GM12801 (cell line): ENCODE measurements around the gene IQCM.

Experiments used
- TF ChIP-seq, protein P1 (sequence below): IDR thresholded peaks from one replicate; pipeline ENCODE4 v1.5.1; 2011; ENCODE audit warnings: control low read depth; ENCODE audit not compliant: insufficient read length; ENCODE audit errors: extremely low read depth

The IQCM gene, protein sequence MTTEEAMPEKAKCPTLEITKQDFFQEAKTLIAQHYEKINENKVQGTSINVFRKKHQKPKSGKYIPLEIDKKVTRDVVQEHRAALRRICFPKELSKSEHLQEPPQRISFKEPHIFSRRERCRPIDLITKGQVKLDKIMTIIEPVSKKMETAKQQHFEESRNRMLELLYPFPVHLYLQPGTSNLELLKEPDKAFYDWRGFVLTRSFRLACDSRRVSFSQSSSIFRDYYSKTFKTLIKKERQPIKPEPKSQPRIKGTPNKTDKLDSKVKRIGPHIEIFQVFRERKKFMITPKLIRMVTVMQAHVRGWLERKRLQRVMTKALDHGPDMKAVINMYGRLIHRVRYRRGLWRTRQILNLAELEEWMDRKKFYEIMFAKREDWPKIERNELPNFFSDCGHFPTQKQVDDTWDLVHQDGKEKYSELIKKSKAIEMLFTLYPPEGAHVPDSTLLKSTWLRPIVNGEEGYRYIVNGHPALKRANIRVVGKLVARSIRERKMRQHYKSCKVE

DNA sequence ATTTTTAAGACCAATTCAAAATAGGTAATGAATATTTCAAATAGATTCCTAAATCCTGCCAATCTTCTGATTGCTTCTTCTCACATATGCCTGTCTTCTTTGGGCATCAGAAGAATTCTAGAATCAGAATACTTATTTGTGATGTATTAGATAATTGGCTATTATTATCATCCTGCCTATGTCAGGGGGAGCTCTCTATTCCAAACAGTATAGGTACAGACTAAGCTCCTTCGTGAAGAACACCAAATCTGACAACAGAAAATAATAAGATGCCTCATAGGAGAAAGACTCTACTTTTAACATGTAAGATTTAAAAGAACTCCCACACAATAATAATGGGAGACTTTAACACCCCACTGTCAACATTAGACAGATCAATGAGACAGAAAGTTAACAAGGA is at the start of gene IQCM:
TSS of gene IQCM (minus strand) at position 101 of the 400 bp plus-strand sequence. CDS start 73,152 bp downstream, outside the sequence.
- TF ChIP-seq, protein P1, sequence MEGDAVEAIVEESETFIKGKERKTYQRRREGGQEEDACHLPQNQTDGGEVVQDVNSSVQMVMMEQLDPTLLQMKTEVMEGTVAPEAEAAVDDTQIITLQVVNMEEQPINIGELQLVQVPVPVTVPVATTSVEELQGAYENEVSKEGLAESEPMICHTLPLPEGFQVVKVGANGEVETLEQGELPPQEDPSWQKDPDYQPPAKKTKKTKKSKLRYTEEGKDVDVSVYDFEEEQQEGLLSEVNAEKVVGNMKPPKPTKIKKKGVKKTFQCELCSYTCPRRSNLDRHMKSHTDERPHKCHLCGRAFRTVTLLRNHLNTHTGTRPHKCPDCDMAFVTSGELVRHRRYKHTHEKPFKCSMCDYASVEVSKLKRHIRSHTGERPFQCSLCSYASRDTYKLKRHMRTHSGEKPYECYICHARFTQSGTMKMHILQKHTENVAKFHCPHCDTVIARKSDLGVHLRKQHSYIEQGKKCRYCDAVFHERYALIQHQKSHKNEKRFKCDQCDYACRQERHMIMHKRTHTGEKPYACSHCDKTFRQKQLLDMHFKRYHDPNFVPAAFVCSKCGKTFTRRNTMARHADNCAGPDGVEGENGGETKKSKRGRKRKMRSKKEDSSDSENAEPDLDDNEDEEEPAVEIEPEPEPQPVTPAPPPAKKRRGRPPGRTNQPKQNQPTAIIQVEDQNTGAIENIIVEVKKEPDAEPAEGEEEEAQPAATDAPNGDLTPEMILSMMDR = no peak

DNA sequence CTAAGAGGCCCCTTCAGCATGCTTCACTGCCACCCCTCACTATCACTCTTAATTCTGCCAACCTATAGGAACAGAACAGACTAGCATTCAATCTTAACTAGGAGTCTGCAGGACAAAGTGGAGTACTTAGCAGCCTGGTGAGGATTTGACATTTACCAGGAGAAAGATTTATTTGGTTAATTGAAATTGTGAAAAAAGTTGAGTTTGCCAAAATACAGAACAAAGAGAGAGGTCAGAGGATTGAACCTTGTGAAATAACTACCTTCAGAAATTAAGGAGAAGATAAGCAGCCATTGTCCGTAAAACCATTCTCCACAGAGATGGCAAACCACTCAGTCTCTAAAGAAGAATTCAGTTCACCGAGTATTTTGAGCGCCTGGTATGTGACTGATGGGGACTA is 41.8 kb upstream of the IQCM start:
- TF ChIP-seq, protein P1 = no peak

DNA sequence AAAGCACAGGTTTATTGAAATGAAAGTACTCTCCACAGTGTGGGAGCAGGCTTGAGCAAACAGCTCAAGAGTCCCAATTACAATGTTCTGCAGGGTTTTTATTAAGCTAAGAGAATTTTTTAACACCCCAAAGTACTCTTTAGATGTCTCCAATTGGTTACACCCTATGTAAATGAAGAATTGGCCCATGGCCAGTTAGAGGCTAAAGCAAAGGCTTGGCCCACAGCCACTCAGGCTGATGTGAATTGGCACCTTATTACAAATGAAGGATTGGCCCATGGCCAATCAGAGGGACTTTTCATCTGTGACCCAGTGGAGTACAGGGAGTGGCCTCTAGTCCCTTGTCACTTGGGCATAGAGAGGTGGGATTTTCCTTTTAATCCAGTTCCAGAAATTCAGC is 30.1 kb upstream of the IQCM start:
- TF ChIP-seq, protein P1 = no peak

DNA sequence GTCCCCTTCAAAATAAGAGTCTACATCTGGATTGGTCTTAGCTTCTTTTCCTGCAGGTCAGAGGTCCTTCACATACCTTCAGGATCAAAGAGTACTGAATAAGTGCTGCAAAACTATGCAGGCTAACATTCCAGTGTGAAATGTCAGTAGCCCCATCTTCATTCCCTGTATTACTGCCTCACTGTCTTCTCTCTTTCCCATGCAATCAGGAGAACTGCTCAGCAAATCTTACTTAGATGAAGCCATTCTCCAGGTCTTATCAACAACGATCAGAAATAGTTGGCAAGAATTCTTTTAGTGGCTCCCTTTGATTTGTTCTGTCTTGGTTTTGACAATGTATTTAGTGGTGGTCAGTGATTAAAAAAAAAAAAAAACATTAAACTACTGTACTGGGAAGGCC is 26.0 kb upstream of the IQCM start:
- TF ChIP-seq, protein P1 = no peak

DNA sequence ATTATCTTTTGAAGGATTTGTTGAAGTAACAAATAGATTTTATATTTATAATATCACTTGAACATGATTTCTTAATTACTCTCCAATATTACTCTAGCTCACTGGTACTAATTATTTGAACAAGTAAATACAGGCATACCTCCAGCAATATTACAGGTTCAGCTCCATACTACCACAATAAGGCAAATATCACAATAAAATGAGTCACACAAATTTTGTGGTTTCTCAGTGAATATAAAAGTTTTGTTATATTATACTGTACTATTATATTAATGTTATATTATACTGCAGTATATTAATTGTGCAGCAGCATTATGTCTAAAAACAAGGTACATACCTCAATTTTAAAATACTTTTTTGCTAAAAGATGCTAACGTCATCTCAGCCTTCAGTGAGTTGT is 22.4 kb upstream of the IQCM start:
- TF ChIP-seq, protein P1 = no peak

DNA sequence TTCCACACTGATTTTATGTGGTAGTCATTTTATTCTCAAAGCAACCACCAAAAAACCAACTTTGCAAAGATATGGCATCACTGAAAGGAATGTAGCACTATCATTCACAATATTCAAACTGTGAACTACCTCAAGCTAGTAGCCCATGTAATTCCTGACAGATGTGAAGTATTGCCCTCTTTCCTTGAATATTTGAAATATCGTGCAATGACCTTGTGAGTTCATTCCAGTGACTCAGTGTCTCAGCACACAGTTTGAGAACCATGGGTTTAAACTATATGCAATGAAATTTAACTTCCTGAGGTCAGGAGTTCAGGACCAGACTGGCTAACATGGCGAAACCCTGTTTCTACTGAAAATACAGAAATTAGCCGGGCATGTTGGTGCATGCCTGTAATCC is 20.9 kb upstream of the IQCM start:
- TF ChIP-seq, protein P1 = no peak

DNA sequence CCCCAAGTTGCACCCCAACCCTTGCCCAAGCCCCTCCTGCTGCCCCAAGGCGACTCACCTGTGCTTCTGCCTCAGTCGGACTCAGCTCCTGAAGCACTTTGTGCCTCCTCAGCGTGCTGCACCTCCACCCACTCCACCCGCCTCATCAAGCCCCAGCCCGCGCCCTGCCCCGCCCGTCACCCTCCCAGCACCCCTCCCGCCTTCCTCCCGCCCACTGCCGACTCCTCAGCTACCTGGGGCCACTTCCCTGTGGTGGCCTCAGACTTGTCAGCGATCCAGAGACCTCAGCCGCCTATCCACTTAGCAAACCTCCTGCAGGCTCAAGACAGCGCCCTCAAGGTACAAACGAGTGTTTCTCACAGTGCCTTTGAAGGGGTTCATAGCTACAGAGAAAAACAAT is 19.6 kb upstream of the IQCM start:
- TF ChIP-seq, protein P1 = no peak
